T-cell (primary cell): ENCODE measurements around the gene A2M. TPM values are rescaled to one million over a fixed set of nuclear protein-coding genes. Genes with fewer than 3 reads are reported as not detected.

ENCODE experiments used
- ATAC-seq, 4 experiments: fragments of 200-7000 bp in 3 of 4; fragments of 150-1000 bp in 1 of 4; cut with Tn5 transposase; replicated peaks in 1 of 4; 1 replicate in 3 of 4; 2 replicates in 1 of 4; pipeline ENCODE4 v1.10.0; 2021; ENCODE audit warnings: moderate library complexity in 3 of 4, mild to moderate bottlenecking in 2 of 4, moderate number of reproducible peaks in 1 of 4
- CTCF ChIA-PET, 2 donors: fragments of 300-600 bp; sonication (Branson Sonifier 250); formaldehyde crosslinking; loops; one replicate each; lab custom pipeline; 2022; ENCODE audit warnings: antibody characterized with exemption in 2 of 2; lab: Charles Lee
- POLR2A ChIA-PET, 2 donors: fragments of 300-600 bp; sonication (Branson Sonifier 250); formaldehyde crosslinking; loops; one replicate each; lab custom pipeline; 2022; ENCODE audit warnings: antibody characterized with exemption in 2 of 2; lab: Charles Lee
- DNase-seq, 35 experiments: peaks; one replicate each; pipeline versions ENCODE4 v3.0.0 to v3.0.0-alpha.2; 2013 to 2023
- H3K27ac ChIP-seq: one replicate; pipeline ENCODE4 v1.5.1; 2013; ENCODE audit warnings: low read length
- H3K27me3 ChIP-seq, 2 experiments: replicated peaks in 1 of 2; 1 replicate in 1 of 2; 2 replicates in 1 of 2; pipeline versions ENCODE4 v1.6.1 to v1.7.0; 2013; ENCODE audit warnings: low read length in 1 of 2, mixed read lengths in 1 of 2; ENCODE audit not compliant: control insufficient read depth in 2 of 2, insufficient read depth in 2 of 2; ENCODE audit errors: extremely low read depth in 1 of 2
- H3K36me3 ChIP-seq, 2 donors: 1 replicate in 1 of 2; 2 replicates in 1 of 2; pipeline versions ENCODE4 v1.6.1 to v1.7.0; 2013; ENCODE audit warnings: low read length in 1 of 2; ENCODE audit not compliant: control insufficient read depth in 2 of 2, insufficient read depth in 1 of 2; ENCODE audit errors: extremely low read depth in 1 of 2
- H3K4me1 ChIP-seq, 2 experiments: 1 replicate in 1 of 2; 2 replicates in 1 of 2; pipeline versions ENCODE4 v1.6.1 to v1.7.0; 2013; ENCODE audit warnings: low read length in 2 of 2, mixed read lengths in 1 of 2; ENCODE audit not compliant: insufficient read depth in 2 of 2, control insufficient read depth in 1 of 2; ENCODE audit errors: extremely low read depth in 1 of 2
- H3K4me3 ChIP-seq, 2 donors: 1 replicate in 1 of 2; 2 replicates in 1 of 2; pipeline versions ENCODE4 v1.5.1 to v1.7.0; 2013; ENCODE audit warnings: mild to moderate bottlenecking in 2 of 2, low read length in 1 of 2, moderate library complexity in 1 of 2; ENCODE audit not compliant: control insufficient read depth in 1 of 2; ENCODE audit errors: extremely low read depth in 1 of 2
- H3K9me3 ChIP-seq: 2 replicates; pipeline ENCODE4 v1.7.0; 2013
- H3K27ac Mint-ChIP-seq, 2 donors: one replicate each; pipeline ENCODE4 v1.8.0; 2020 to 2021; ENCODE audit warnings: mild to moderate bottlenecking in 2 of 2, mixed read lengths in 2 of 2
- H3K27me3 Mint-ChIP-seq, 2 donors: one replicate each; pipeline ENCODE4 v1.8.0; 2021 to 2022; ENCODE audit warnings: mixed read lengths in 2 of 2
- H3K36me3 Mint-ChIP-seq: one replicate; pipeline ENCODE4 v1.8.0; 2021; ENCODE audit warnings: mixed read lengths
- H3K4me1 Mint-ChIP-seq, 3 donors: one replicate each; pipeline ENCODE4 v1.8.0; 2020 to 2022; ENCODE audit warnings: mixed read lengths in 3 of 3, mild to moderate bottlenecking in 1 of 3
- H3K4me3 Mint-ChIP-seq, 3 donors: one replicate each; pipeline ENCODE4 v1.8.0; 2020 to 2022; ENCODE audit warnings: mild to moderate bottlenecking in 3 of 3, mixed read lengths in 3 of 3, moderate library complexity in 3 of 3
- H3K9me3 Mint-ChIP-seq, 3 donors: one replicate each; pipeline ENCODE4 v1.8.0; 2020 to 2022; ENCODE audit warnings: mixed read lengths in 3 of 3
- WGBS: methylation state at CpG from one replicate; pipeline ENCODE4 v1.1.5; 2013; ENCODE audit warnings: missing lambda C conversion rate; ENCODE audit not compliant: insufficient coverage; 5-methylcytosine and 5-hydroxymethylcytosine counted together
- total RNA-seq, 35 experiments: library from RNA in 6 of 35; stranded (reverse) in 6 of 35; fragments of 120-200 nt in 1 of 35; gene quantifications; one replicate each; pipeline versions ENCODE4 v1.2.1 to v1.2.4 and lab custom pipeline; 2013 to 2026

The A2M gene
- total RNA-seq, 5 donors from 2014 or later (not counting 1 experiment from before 2014, with no cell fraction given): 3.9 to 6.5 (median 4.9) TPM; not detected in 2

GRCh38 chr12:9123781-9124382, 8.2 kb upstream of the A2M start:
- peaks cover 0 to 2% of the 10 kb centered on the region in 2 experiments for H3K4me1 ChIP-seq
- no peak overlapping the region for H3K27ac ChIP-seq
- H3K9me3 Mint-ChIP-seq: no peaks in the 10 kb centered on the region
- ChIA-PET POLR2A (no interaction called here), CTCF (interaction anchor here in 1 of 2 donors (0.6 to 1.0 kb wide), 2 partner anchors 74 to 1341 kb away, joined by 3 to 4 read pairs; no protein-coding TSS in a partner anchor)
- no peaks in the 10 kb centered on the region for H3K27me3 Mint-ChIP-seq
- WGBS: 91% methylated on average over 10 of the region's 14 CpGs
- H3K9me3 ChIP-seq: no peaks in the 10 kb centered on the region
- H3K27me3 ChIP-seq: no peaks in the 10 kb centered on the region
- H3K36me3 Mint-ChIP-seq: peaks cover 24% of the 10 kb centered on the region
- peaks cover 0 to 18% of the 10 kb centered on the region in 2 donors for H3K36me3 ChIP-seq
- ATAC-seq (no peak), DNase-seq (no peak)
- H3K4me1 Mint-ChIP-seq: peaks cover 0 to 4% (median 0%) of the 10 kb centered on the region in 3 donors
- no peak overlapping the region for H3K27ac Mint-ChIP-seq
- no peak overlapping the region for H3K4me3 Mint-ChIP-seq
- no peak overlapping the region for H3K4me3 ChIP-seq

- 80% methylated on average over 1 of the region's 3 CpGs for WGBS
- H3K9me3 ChIP-seq: no peaks in the 10 kb centered on the region
- no peaks in the 10 kb centered on the region for H3K27me3 ChIP-seq
- no peak overlapping the region for H3K27ac Mint-ChIP-seq
- H3K4me1 Mint-ChIP-seq: peaks cover under 1 to 8% (median 2%) of the 10 kb centered on the region in 3 donors
- peaks cover 0 to 3% of the 10 kb centered on the region in 2 donors for H3K27me3 Mint-ChIP-seq
- peaks cover 15% of the 10 kb centered on the region for H3K36me3 Mint-ChIP-seq
- DNase-seq: no peak
- ChIA-PET POLR2A (no interaction called here), CTCF (no interaction called here)
- peaks cover 0 to 7% of the 10 kb centered on the region in 2 donors for H3K36me3 ChIP-seq
- peaks cover 0 to 2% of the 10 kb centered on the region in 2 experiments for H3K4me1 ChIP-seq
- no peak overlapping the region for H3K4me3 ChIP-seq
- H3K4me3 Mint-ChIP-seq: no peak overlapping the region
- H3K9me3 Mint-ChIP-seq: no peaks in the 10 kb centered on the region
- ATAC-seq: no peak
- H3K27ac ChIP-seq: no peak overlapping the region
Measured at GRCh38 chr12:9122091-9122609, 6.4 kb upstream of the A2M start.

- DNase-seq (no peak), ATAC-seq (no peak)
- peaks cover 0 to 3% of the 10 kb centered on the region in 2 donors for H3K27me3 Mint-ChIP-seq
- Histone ChIP-seq H3K27ac (no peak overlapping the region), H3K9me3 (no peaks in the 10 kb centered on the region), H3K4me1 (peaks cover 0 to 4% of the 10 kb centered on the region in 2 experiments), H3K27me3 (no peaks in the 10 kb centered on the region), H3K36me3 (peaks cover 0 to 4% of the 10 kb centered on the region in 2 donors), H3K4me3 (no peak overlapping the region)
- ChIA-PET POLR2A (interaction anchor here in 1 of 2 donors (0.5 kb wide), 1 partner anchor 12 kb away, joined by 3 read pairs; no protein-coding TSS in a partner anchor), CTCF (no interaction called here)
- peaks cover 15 to 21% (median 16%) of the 10 kb centered on the region in 3 donors for H3K4me1 Mint-ChIP-seq
- peaks cover 15% of the 10 kb centered on the region for H3K36me3 Mint-ChIP-seq
- no peak overlapping the region for H3K27ac Mint-ChIP-seq
- no peak overlapping the region for H3K4me3 Mint-ChIP-seq
- no peaks in the 10 kb centered on the region for H3K9me3 Mint-ChIP-seq
- WGBS: 100% methylated on average over 3 of the region's 10 CpGs
Measured at GRCh38 chr12:9120487-9121184, 4.9 kb upstream of the A2M start.

GRCh38 chr12:9118158-9118557, 2.4 kb upstream of the A2M start:
- H3K36me3 Mint-ChIP-seq: peaks cover 23% of the 10 kb centered on the region
- no peaks in the 10 kb centered on the region for H3K9me3 ChIP-seq
- no peak overlapping the region for H3K4me3 ChIP-seq
- ATAC-seq (peak in 1 of 4 experiments; percentile 40), DNase-seq (peak in 2 of 35 experiments; percentile 1 to 20)
- H3K27ac Mint-ChIP-seq: peak overlapping the region in 1 of 2 donors; percentile 23
- H3K4me3 Mint-ChIP-seq: no peak overlapping the region
- ChIA-PET POLR2A (no interaction called here), CTCF (no interaction called here)
- H3K4me1 ChIP-seq: peaks cover 2 to 5% of the 10 kb centered on the region in 2 experiments
- 100% methylated on average over 1 of the region's 3 CpGs for WGBS
- peaks cover 0 to 3% of the 10 kb centered on the region in 2 donors for H3K27me3 Mint-ChIP-seq
- H3K36me3 ChIP-seq: peaks cover 0 to 12% of the 10 kb centered on the region in 2 donors
- H3K4me1 Mint-ChIP-seq: peaks cover 16 to 33% (median 21%) of the 10 kb centered on the region in 3 donors
- H3K27ac ChIP-seq: no peak overlapping the region
- no peaks in the 10 kb centered on the region for H3K27me3 ChIP-seq
- no peaks in the 10 kb centered on the region for H3K9me3 Mint-ChIP-seq

GRCh38 chr12:9114946-9115345, 773 bp downstream of the A2M start:
- H3K27me3 ChIP-seq: no peaks in the 10 kb centered on the region
- DNase-seq: no peak
- CTCF ChIA-PET: no interaction called here

GRCh38 chr12:9113987-9114309, 1.8 kb downstream of the A2M start:
- H3K4me1 ChIP-seq: peaks cover 2 to 4% of the 10 kb centered on the region in 2 experiments
- Mint-ChIP-seq H3K27me3 (peaks cover 0 to 3% of the 10 kb centered on the region in 2 donors), H3K9me3 (no peaks in the 10 kb centered on the region), H3K4me1 (peaks cover 16 to 34% (median 22%) of the 10 kb centered on the region in 3 donors), H3K4me3 (no peak overlapping the region), H3K36me3 (peaks cover 36% of the 10 kb centered on the region), H3K27ac (no peak overlapping the region)
- ChIA-PET CTCF (no interaction called here), POLR2A (no interaction called here)
- H3K4me3 ChIP-seq: no peak overlapping the region
- no peaks in the 10 kb centered on the region for H3K27me3 ChIP-seq
- no peaks in the 10 kb centered on the region for H3K9me3 ChIP-seq
- H3K27ac ChIP-seq: no peak overlapping the region
- no peak for DNase-seq
- no peak for ATAC-seq
- no CpG with 5 or more reads among the region's 1 CpG for WGBS
- peaks cover 0 to 20% of the 10 kb centered on the region in 2 donors for H3K36me3 ChIP-seq

More at GRCh38 chr12:9114946-9115345, 773 bp downstream of the A2M start:
- Mint-ChIP-seq H3K4me3 (no peak overlapping the region), H3K4me1 (peaks cover 16 to 34% (median 22%) of the 10 kb centered on the region in 3 donors), H3K9me3 (no peaks in the 10 kb centered on the region), H3K27ac (peak overlapping the region in 1 of 2 donors; percentile 58), H3K27me3 (peaks cover 0 to 3% of the 10 kb centered on the region in 2 donors), H3K36me3 (peaks cover 34% of the 10 kb centered on the region)
- Histone ChIP-seq H3K27ac (no peak overlapping the region), H3K4me1 (peaks cover 2 to 5% of the 10 kb centered on the region in 2 experiments), H3K4me3 (no peak overlapping the region), H3K9me3 (no peaks in the 10 kb centered on the region), H3K36me3 (peaks cover 0 to 20% of the 10 kb centered on the region in 2 donors)
- POLR2A ChIA-PET: no interaction called here
- no peak for ATAC-seq
